Heart left ventricle (tissue), 16 donors: ENCODE measurements around the gene SELENOK. TPM values are rescaled to one million over a fixed set of nuclear protein-coding genes. Genes with fewer than 3 reads are reported as not detected.

Source experiments
- ATAC-seq, 4 donors: fragments of 200-7000 bp; cut with Tn5 transposase; one replicate each; pipeline ENCODE4 v1.9.1; 2020 to 2022; ENCODE audit warnings: moderate library complexity in 4 of 4, mild to moderate bottlenecking in 3 of 4, moderate number of reproducible peaks in 1 of 4
- DNase-seq, 5 donors: peaks; one replicate each; pipeline ENCODE4 v3.0.0-alpha.2; 2020
- H3K27ac ChIP-seq, 12 donors: fragments of 200-600 bp; sonication (generic) in 4 of 12; one replicate each; pipeline versions ENCODE4 v1.5.0 to v1.8.0; 2016 to 2022; ENCODE audit warnings: mild to moderate bottlenecking in 2 of 12
- H3K27me3 ChIP-seq, 9 donors: fragments of 200-600 bp; sonication (generic) in 2 of 9; one replicate each; pipeline versions ENCODE4 v1.5.1 to v1.8.0; 2016 to 2022; ENCODE audit warnings: mild to moderate bottlenecking in 3 of 9
- H3K36me3 ChIP-seq, 9 donors: fragments of 200-600 bp; sonication (generic) in 2 of 9; one replicate each; pipeline versions ENCODE4 v1.5.0 to v1.8.0; 2018 to 2022; ENCODE audit warnings: mild to moderate bottlenecking in 2 of 9
- H3K4me1 ChIP-seq, 12 donors: fragments of 200-600 bp; sonication (generic) in 4 of 12; one replicate each; pipeline versions ENCODE4 v1.5.0 to v1.8.0; 2016 to 2022; ENCODE audit warnings: mild to moderate bottlenecking in 3 of 12
- H3K4me3 ChIP-seq, 12 donors: fragments of 200-600 bp; sonication (generic) in 4 of 12; one replicate each; pipeline versions ENCODE4 v1.5.0 to v1.8.0; 2017 to 2022; ENCODE audit warnings: mild to moderate bottlenecking in 9 of 12, moderate library complexity in 4 of 12
- H3K9me3 ChIP-seq, 12 donors: fragments of 200-600 bp; sonication (generic) in 4 of 12; one replicate each; pipeline versions ENCODE4 v1.5.0 to v1.8.0; 2016 to 2022; ENCODE audit warnings: mild to moderate bottlenecking in 1 of 12
- CTCF ChIP-seq, 12 donors: fragments of 200-600 bp; sonication (generic) in 4 of 12; IDR thresholded peaks; one replicate each; pipeline versions ENCODE4 v1.5.0 to v1.8.0; 2018 to 2022; ENCODE audit warnings: antibody characterized with exemption in 12 of 12, mild to moderate bottlenecking in 5 of 12
- POLR2A ChIP-seq, 2 donors: fragments of 450-650 bp; IDR thresholded peaks; one replicate each; pipeline ENCODE4 v1.6.1; 2017; ENCODE audit warnings: antibody characterized with exemption in 2 of 2, mild to moderate bottlenecking in 2 of 2, moderate library complexity in 2 of 2
- WGBS, 4 donors: extraction: QIAGEN DNeasy Blood & Tissue Kit in 2 of 4; methylation state at CpG; one replicate each; pipeline versions ENCODE4 v1.1.5 to v1.1.7; 2013 to 2018; 5-methylcytosine and 5-hydroxymethylcytosine counted together
- intact Hi-C, 10 donors: fragments of 100-400 bp; cut with DNase I; formaldehyde crosslinking; loops; one replicate each; pipeline versions ENCODE4 v1.11.1 to v1.14.2; 2022
- polyA plus RNA-seq, 2 donors: library from polyadenylated mRNA; stranded (reverse); fragments of 200-250 nt; gene quantifications; one replicate each; pipeline ENCODE4 v1.2.3, GENCODE V29; 2013
- total RNA-seq, 9 donors: library from RNA; depleted of rRNA in 2 of 9; stranded (reverse); fragments of >200 nt in 2 of 9; fragmentation: NEBNext Ultra II Directional in 3 of 9; extraction: Animal tissue kit (Norgen Biotek cat#: 25700) in 3 of 9; gene quantifications; one replicate each; pipeline versions ENCODE4 v1.1.0 to v1.2.4, GENCODE V29; 2016 to 2023
- donor health status: ischemic (EF 13 %, LVEDD 7.1; RV severe dilation, severe dysfunction).
- donor health status: healthy with polysubstance abuse.
- donor health status: DM: no; HTN: yes; CAD: no.
- donor health status: DM: no; HTN: no; CAD: no.
- donor health status: ischemic (EF 25% LVEDD 6.9; RV normal size, moderate dysfunction).
- donor health status: ischemic (EF 25% LVEDD 5.7; RV mildly dilated, moderate dysfunction).
- donor health status: healthy.
- donor health status: DM: yes; HTN: yes; CAD: no.
- donor health status: ischemic (EF 35%, LVEDD 5.7; RV mildly dilated, moderate dysfunction).
- donor health status: nonischemic (EF 11% LVEDD 7.7; RV severe dilation, severe dysfunction).
- donor health status: DM: yes; HTN: yes; CAD: no.
- donor health status: PGD.
- donor health status: ischemic (EF 29% LVEDD 5.4; RV normal size, mild dysfunction).
- donor health status: nonischemic (EF 23%, LVEDD 6.1; RV moderate dilation, normal function).

SELENOK gene
- total and polyA plus RNA-seq, 11 donors = 65.7 to 242 (median 100) TPM

- Histone ChIP-seq H3K27me3 (peaks cover 0 to 19% (median 0%) of the 10 kb centered on the region in 9 donors), H3K4me3 (no peak overlapping the region), H3K9me3 (peaks cover 0 to 9% (median 0%) of the 10 kb centered on the region in 12 donors), H3K4me1 (no peaks in the 10 kb centered on the region), H3K36me3 (no peaks in the 10 kb centered on the region), H3K27ac (no peak overlapping the region)
- 84 to 89% (median 86%) methylated on average over 8 of the region's 8 CpGs for WGBS, 4 donors
- intact Hi-C loops = no loop called here
- no peak for ATAC-seq
- TF ChIP-seq CTCF (IDR thresholded peaks at IDR 0.05) (no peak), POLR2A (IDR thresholded peaks at IDR 0.05) (no peak)
- no peak for DNase-seq
Observed at GRCh38 chr3:53913401-53913800, 21.7 kb upstream of the SELENOK start.

- no peak overlapping the region for H3K4me3 ChIP-seq
- WGBS, 4 donors = 76 to 78% (median 77%) methylated on average over 5 of the region's 5 CpGs
- ATAC-seq (no peak), DNase-seq (no peak)
- TF ChIP-seq CTCF (IDR thresholded peaks at IDR 0.05) = no peak
- no peak for TF ChIP-seq POLR2A (IDR thresholded peaks at IDR 0.05)
- peaks cover 0 to 7% (median 0%) of the 10 kb centered on the region in 12 donors for H3K4me1 ChIP-seq
- H3K36me3 ChIP-seq = no peaks in the 10 kb centered on the region
- intact Hi-C loops = no loop called here
- H3K27me3 ChIP-seq = peaks cover 0 to 33% (median under 1%) of the 10 kb centered on the region in 9 donors
- no peak overlapping the region for H3K27ac ChIP-seq
- H3K9me3 ChIP-seq = peaks cover 0 to 6% (median 0%) of the 10 kb centered on the region in 12 donors
Observed at GRCh38 chr3:53902711-53903110, 11.1 kb upstream of the SELENOK start.

GRCh38 chr3:53902067-53902466, 10.4 kb upstream of the SELENOK start:
- Histone ChIP-seq H3K27me3 (peaks cover 0 to 34% (median 5%) of the 10 kb centered on the region in 9 donors), H3K36me3 (no peaks in the 10 kb centered on the region), H3K4me3 (no peak overlapping the region), H3K4me1 (peaks cover 0 to 7% (median 0%) of the 10 kb centered on the region in 12 donors), H3K27ac (no peak overlapping the region), H3K9me3 (peaks cover 0 to 6% (median 0%) of the 10 kb centered on the region in 12 donors)
- intact Hi-C loops = no loop called here
- ATAC-seq (peak in 2 of 4 donors; percentile 45 to 67), DNase-seq (no peak)
- TF ChIP-seq CTCF (IDR thresholded peaks at IDR 0.05) = no peak
- TF ChIP-seq POLR2A (IDR thresholded peaks at IDR 0.05) = no peak
- 16 to 27% (median 17%) methylated on average over 1 of the region's 1 CpG for WGBS, 4 donors

GRCh38 chr3:53900666-53901331, 9.1 kb upstream of the SELENOK start:
- intact Hi-C loops = no loop called here
- DNase-seq (no peak), ATAC-seq (no peak)
- WGBS, 4 donors = 75 to 86% (median 80%) methylated on average over 2 of the region's 2 CpGs
- H3K4me1 ChIP-seq = peaks cover 0 to 7% (median 0%) of the 10 kb centered on the region in 12 donors
- H3K9me3 ChIP-seq = peaks cover 0 to 3% (median 0%) of the 10 kb centered on the region in 12 donors
- H3K27me3 ChIP-seq = peaks cover 0 to 43% (median 5%) of the 10 kb centered on the region in 9 donors
- no peaks in the 10 kb centered on the region for H3K36me3 ChIP-seq
- TF ChIP-seq CTCF (IDR thresholded peaks at IDR 0.05) (no peak), POLR2A (IDR thresholded peaks at IDR 0.05) (no peak)
- no peak overlapping the region for H3K27ac ChIP-seq
- H3K4me3 ChIP-seq = no peak overlapping the region
